CD14-positive monocyte (primary cell): ENCODE results near the gene SOHLH2. TPM values are rescaled to one million over a fixed set of nuclear protein-coding genes. Genes with fewer than 3 reads are reported as not detected.

Experiments
- DNase-seq, 3 donors: peaks; one replicate each; pipeline ENCODE4 v3.0.0-alpha.2; 2011 to 2022
- H2AFZ ChIP-seq: 2 replicates; pipeline ENCODE4 v1.6.0; 2012; ENCODE audit warnings: mild to moderate bottlenecking, low read depth, low read length, inconsistent platforms; ENCODE audit not compliant: insufficient read depth, poor library complexity, severe bottlenecking
- H3K27ac ChIP-seq, 2 donors: 1 replicate in 1 of 2; 2 replicates in 1 of 2; pipeline ENCODE4 v1.5.1; 2012 to 2013; ENCODE audit warnings: low read length in 2 of 2, control low read depth in 1 of 2, inconsistent platforms in 1 of 2, low read depth in 1 of 2, mild to moderate bottlenecking in 1 of 2
- H3K27me3 ChIP-seq, 2 donors: one replicate each; pipeline versions ENCODE4 v1.6.0 to v1.6.1; 2011 to 2013; ENCODE audit warnings: low read length in 2 of 2; ENCODE audit not compliant: control insufficient read depth in 2 of 2, insufficient read depth in 2 of 2
- H3K36me3 ChIP-seq, 2 donors: replicated peaks in 1 of 2; 1 replicate in 1 of 2; 2 replicates in 1 of 2; pipeline versions ENCODE4 v1.5.1 to v1.6.1; 2012 to 2013; ENCODE audit warnings: low read length in 2 of 2, control low read depth in 1 of 2, inconsistent platforms in 1 of 2, mild to moderate bottlenecking in 1 of 2; ENCODE audit not compliant: insufficient read depth in 2 of 2, control insufficient read depth in 1 of 2
- H3K4me1 ChIP-seq, 2 donors: 1 replicate in 1 of 2; 2 replicates in 1 of 2; pipeline versions ENCODE4 v1.5.1 to v1.6.1; 2012 to 2013; ENCODE audit warnings: low read length in 2 of 2, control low read depth in 1 of 2, inconsistent platforms in 1 of 2, mild to moderate bottlenecking in 1 of 2, moderate library complexity in 1 of 2; ENCODE audit not compliant: insufficient read depth in 2 of 2, control insufficient read depth in 1 of 2
- H3K4me2 ChIP-seq: replicated peaks from 2 replicates; pipeline ENCODE3; 2012; ENCODE audit warnings: low read length, moderate library complexity, mild to moderate bottlenecking; ENCODE audit not compliant: poor library complexity, severe bottlenecking; ENCODE audit errors: extremely low read depth
- H3K4me3 ChIP-seq, 3 experiments: fragments of 200-600 bp in 1 of 3; sonication (generic) in 1 of 3; replicated peaks in 1 of 3; 1 replicate in 2 of 3; 2 replicates in 1 of 3; pipeline ENCODE4 v1.5.1; 2011 to 2013; ENCODE audit warnings: low read length in 3 of 3, mild to moderate bottlenecking in 3 of 3, control low read depth in 2 of 3, low read depth in 2 of 3, inconsistent platforms in 1 of 3, moderate library complexity in 1 of 3
- H3K79me2 ChIP-seq: 2 replicates; pipeline ENCODE4 v1.6.0; 2012; ENCODE audit warnings: mild to moderate bottlenecking, control low read depth, inconsistent platforms, low read length, moderate library complexity; ENCODE audit not compliant: insufficient read depth
- H3K9ac ChIP-seq: 2 replicates; pipeline ENCODE4 v1.6.0; 2017; ENCODE audit warnings: low read length, mild to moderate bottlenecking; ENCODE audit not compliant: insufficient read depth, poor library complexity, severe bottlenecking
- H3K9me3 ChIP-seq, 2 donors: replicated peaks in 1 of 2; 1 replicate in 1 of 2; 2 replicates in 1 of 2; pipeline versions ENCODE4 v1.5.1 to v1.6.1; 2012 to 2013; ENCODE audit warnings: low read length in 2 of 2, control low read depth in 1 of 2; ENCODE audit not compliant: control insufficient read depth in 1 of 2, insufficient read depth in 1 of 2
- H4K20me1 ChIP-seq: 2 replicates; pipeline ENCODE4 v1.6.0; 2012; ENCODE audit warnings: mild to moderate bottlenecking, low read length, control low read depth, moderate library complexity; ENCODE audit not compliant: insufficient read depth
- H3K27ac Mint-ChIP-seq, 7 donors: one replicate each; pipeline ENCODE4 v1.8.0; 2020; ENCODE audit warnings: mild to moderate bottlenecking in 7 of 7, mixed read lengths in 7 of 7, moderate library complexity in 6 of 7, inconsistent platforms in 2 of 7
- H3K27me3 Mint-ChIP-seq, 3 donors: one replicate each; pipeline ENCODE4 v1.8.0; 2021 to 2022; ENCODE audit warnings: low read depth in 3 of 3, mild to moderate bottlenecking in 3 of 3, mixed read lengths in 3 of 3, moderate library complexity in 3 of 3, inconsistent platforms in 1 of 3
- H3K36me3 Mint-ChIP-seq, 2 donors: one replicate each; pipeline ENCODE4 v1.8.0; 2020; ENCODE audit warnings: mixed read lengths in 2 of 2, inconsistent platforms in 1 of 2, mild to moderate bottlenecking in 1 of 2
- H3K4me1 Mint-ChIP-seq: one replicate; pipeline ENCODE4 v1.8.0; 2020; ENCODE audit warnings: mild to moderate bottlenecking, mixed read lengths
- H3K4me3 Mint-ChIP-seq, 2 donors: one replicate each; pipeline ENCODE4 v1.8.0; 2020; ENCODE audit warnings: mild to moderate bottlenecking in 2 of 2, mixed read lengths in 2 of 2, moderate library complexity in 1 of 2
- H3K9me3 Mint-ChIP-seq, 7 donors: one replicate each; pipeline ENCODE4 v1.8.0; 2020 to 2022; ENCODE audit warnings: mixed read lengths in 7 of 7, mild to moderate bottlenecking in 6 of 7, moderate library complexity in 6 of 7, inconsistent platforms in 2 of 7
- CTCF ChIP-seq: fragments of 200-600 bp; IDR thresholded peaks from one replicate; pipeline ENCODE4 v1.8.0; 2022; ENCODE audit warnings: antibody characterized with exemption, mild to moderate bottlenecking
- WGBS: methylation state at CpG from one replicate; pipeline ENCODE4 v1.1.5; 2013; ENCODE audit warnings: missing lambda C conversion rate; ENCODE audit not compliant: insufficient coverage; 5-methylcytosine and 5-hydroxymethylcytosine counted together
- intact Hi-C, 2 donors: fragments of 100-400 bp; cut with micrococcal nuclease; formaldehyde crosslinking; loops; one replicate each; pipeline versions ENCODE4 v1.15.0 to v1.15.1; 2023
- polyA plus RNA-seq, 3 donors: library from polyadenylated mRNA; depleted of rRNA in 1 of 3; unstranded in 2 of 3; stranded (reverse) in 1 of 3; fragments of 300-500 nt in 2 of 3; fragments of >200 nt in 1 of 3; fragmentation: Illumina TruSeq in 2 of 3; gene quantifications; 1 replicate in 2 of 3; 2 replicates in 1 of 3; pipeline ENCODE4 v1.2.3, GENCODE V29; 2012 to 2021

Gene SOHLH2
- polyA plus RNA-seq, 3 donors: not detected

GRCh38 chr13:36217456-36217855, 3.1 kb upstream of the SOHLH2 start:
- no peak for DNase-seq
- H3K9me3 Mint-ChIP-seq: peaks cover 5 to 35% (median 19%) of the 10 kb centered on the region in 7 donors
- no peaks in the 10 kb centered on the region for H3K4me1 ChIP-seq
- H3K36me3 ChIP-seq: no peaks in the 10 kb centered on the region
- no peaks in the 10 kb centered on the region for H3K27me3 Mint-ChIP-seq
- H3K9ac ChIP-seq: no peak overlapping the region
- peaks cover 24 to 34% of the 10 kb centered on the region in 2 donors for H3K9me3 ChIP-seq
- no peak overlapping the region for H3K4me3 ChIP-seq
- no peak overlapping the region for H2AFZ ChIP-seq
- H3K4me2 ChIP-seq: no peak overlapping the region
- no peak overlapping the region for H3K27ac Mint-ChIP-seq
- no peaks in the 10 kb centered on the region for H3K4me1 Mint-ChIP-seq
- H3K27me3 ChIP-seq: no peaks in the 10 kb centered on the region
- H3K36me3 Mint-ChIP-seq: no peaks in the 10 kb centered on the region
- H3K27ac ChIP-seq: no peak overlapping the region
- H3K4me3 Mint-ChIP-seq: no peak overlapping the region
- 91% methylated on average over 1 of the region's 3 CpGs for WGBS
- no peaks in the 10 kb centered on the region for H4K20me1 ChIP-seq
- no peaks in the 10 kb centered on the region for H3K79me2 ChIP-seq
- no peak for TF ChIP-seq CTCF
- intact Hi-C loops: no loop called here

GRCh38 chr13:36212789-36213188, 1.6 kb downstream of the SOHLH2 start:
- DNase-seq: no peak
- no peak overlapping the region for H3K9ac ChIP-seq
- Mint-ChIP-seq H3K4me3 (no peak overlapping the region), H3K27ac (no peak overlapping the region), H3K4me1 (no peaks in the 10 kb centered on the region), H3K27me3 (peaks cover 0 to 1% (median 0%) of the 10 kb centered on the region in 3 donors), H3K36me3 (no peaks in the 10 kb centered on the region), H3K9me3 (peaks cover 5 to 31% (median 16%) of the 10 kb centered on the region in 7 donors)
- H3K36me3 ChIP-seq: no peaks in the 10 kb centered on the region
- no peak overlapping the region for H3K4me3 ChIP-seq
- no peaks in the 10 kb centered on the region for H3K27me3 ChIP-seq
- H3K27ac ChIP-seq: no peak overlapping the region
- H2AFZ ChIP-seq: no peak overlapping the region
- H3K4me1 ChIP-seq: no peaks in the 10 kb centered on the region
- TF ChIP-seq CTCF: no peak
- no peak overlapping the region for H3K4me2 ChIP-seq
- H3K79me2 ChIP-seq: no peaks in the 10 kb centered on the region
- intact Hi-C loops: no loop called here
- WGBS: 33% methylated on average over 1 of the region's 3 CpGs
- peaks cover 24 to 34% of the 10 kb centered on the region in 2 donors for H3K9me3 ChIP-seq
- H4K20me1 ChIP-seq: no peaks in the 10 kb centered on the region
